PC-3 (cell line): Measurements from ENCODE around the gene GDF15. TPM values are rescaled to one million over a fixed set of nuclear protein-coding genes. Genes with fewer than 3 reads are reported as not detected.
A peak's percentile ranks its signal among the peaks of the same experiment; 100 is the strongest.

ENCODE experiments used
- ATAC-seq: fragments of 200-7000 bp; cut with Tn5 transposase; 2 replicates; pipeline ENCODE4 v1.9.1; 2020; ENCODE audit warnings: mild to moderate bottlenecking, moderate library complexity
- BruUV-seq: library from RNA; stranded (reverse); fragments of 400-500 nt; replicated peaks from 2 replicates; lab custom pipeline; 2021; lab: Mats Ljungman, UMichigan
- CTCF ChIA-PET: fragments of 300-600 bp; sonication (Branson Sonifier 250); formaldehyde crosslinking; loops from one replicate; lab custom pipeline; 2022; ENCODE audit warnings: antibody characterized with exemption; lab: Charles Lee
- POLR2A ChIA-PET: fragments of 300-600 bp; sonication (Branson Sonifier 250); formaldehyde crosslinking; loops from one replicate; lab custom pipeline; 2022; ENCODE audit warnings: antibody characterized with exemption; ENCODE audit not compliant: unreplicated experiment; lab: Charles Lee
- DNase-seq: peaks from one replicate; pipeline ENCODE4 v3.0.0-alpha.2; 2015
- H2AFZ ChIP-seq: fragments of 300-600 bp; sonication (generic); 2 replicates; pipeline ENCODE4 v1.6.0; 2016; ENCODE audit warnings: antibody characterized with exemption, low read length
- H3F3A ChIP-seq: fragments of 300-600 bp; sonication (generic); one replicate; pipeline ENCODE4 v1.6.0; 2017; ENCODE audit warnings: antibody characterized with exemption, low read length, control low read depth, mild to moderate bottlenecking; ENCODE audit not compliant: unreplicated experiment
- H3K27ac ChIP-seq: fragments of 300-600 bp; sonication (generic); 2 replicates; pipeline ENCODE4 v1.5.1; 2016; ENCODE audit warnings: mild to moderate bottlenecking, low read length
- H3K27me3 ChIP-seq: fragments of 300-600 bp; sonication (generic); 2 replicates; pipeline ENCODE4 v1.6.1; 2016; ENCODE audit warnings: low read length, mixed read lengths
- H3K36me3 ChIP-seq: fragments of 300-600 bp; sonication (generic); 2 replicates; pipeline ENCODE4 v1.6.1; 2016; ENCODE audit warnings: low read depth, mixed run types, low read length, mixed read lengths
- H3K4me1 ChIP-seq: fragments of 300-600 bp; sonication (generic); 2 replicates; pipeline ENCODE4 v1.5.1; 2016; ENCODE audit warnings: low read length; ENCODE audit not compliant: insufficient read depth
- H3K4me2 ChIP-seq: fragments of 300-600 bp; sonication (generic); 2 replicates; pipeline ENCODE4 v1.6.0; 2016; ENCODE audit warnings: low read length
- H3K4me3 ChIP-seq: fragments of 300-600 bp; sonication (generic); 2 replicates; pipeline ENCODE4 v1.5.1; 2016; ENCODE audit warnings: mild to moderate bottlenecking, low read length, mixed read lengths
- H3K79me2 ChIP-seq: fragments of 300-600 bp; sonication (generic); 2 replicates; pipeline ENCODE4 v1.6.1; 2017; ENCODE audit warnings: low read length, mixed read lengths
- H3K9ac ChIP-seq: fragments of 300-600 bp; sonication (generic); 2 replicates; pipeline ENCODE4 v1.6.0; 2016; ENCODE audit warnings: mild to moderate bottlenecking, low read length
- H3K9me2 ChIP-seq: fragments of 300-600 bp; sonication (generic); replicated peaks from 2 replicates; pipeline ENCODE4 v1.6.1; 2016; ENCODE audit warnings: mixed run types, low read length, mixed read lengths
- H3K9me3 ChIP-seq: fragments of 300-600 bp; sonication (generic); 2 replicates; pipeline ENCODE4 v1.6.1; 2016; ENCODE audit warnings: low read length, mixed read lengths
- H4K20me1 ChIP-seq: fragments of 300-600 bp; sonication (generic); 2 replicates; pipeline ENCODE4 v1.6.1; 2016; ENCODE audit warnings: low read length, mixed read lengths
- CTCF ChIP-seq: fragments of 300-600 bp; sonication (generic); conservative IDR thresholded peaks from 2 replicates; pipeline ENCODE4 v1.5.1; 2017; ENCODE audit warnings: antibody characterized with exemption, low read depth, mild to moderate bottlenecking, low read length
- EZH2 ChIP-seq: fragments of 300-600 bp; sonication (generic); IDR thresholded peaks from one replicate; pipeline ENCODE4 v1.6.1; 2017; ENCODE audit warnings: antibody characterized with exemption, mild to moderate bottlenecking, low read length; ENCODE audit not compliant: unreplicated experiment
- EZH2phosphoT487 ChIP-seq: fragments of 300-600 bp; sonication (generic); IDR thresholded peaks from 2 replicates; pipeline ENCODE4 v1.6.1; 2018; ENCODE audit warnings: mild to moderate bottlenecking, antibody characterized with exemption, low read length, borderline replicate concordance
- intact Hi-C: fragments of 100-400 bp; cut with micrococcal nuclease; formaldehyde crosslinking; loops from 2 replicates; pipeline ENCODE4 v1.9.0; 2023
- total RNA-seq: library from RNA; depleted of rRNA; stranded (reverse); fragments of >200 nt; gene quantifications from 2 replicates; pipeline ENCODE4 v1.2.3, GENCODE V29; 2014

The GDF15 gene
- total RNA-seq, 1 experiment from 2014 or later: 84.3 TPM

- DNase-seq: peak; percentile 38
- no peaks in the 10 kb centered on the region for H3K79me2 ChIP-seq
- peak overlapping the region; percentile 32; the same call in 1 of the 2 replicates for H3K4me3 ChIP-seq
- H3F3A ChIP-seq: no peaks in the 10 kb centered on the region
- ATAC-seq: peak; percentile 13
- no peak overlapping the region for H2AFZ ChIP-seq
- H3K9ac ChIP-seq: no peak overlapping the region
- ChIA-PET CTCF (no interaction called here), POLR2A (no interaction called here)
- BruUV-seq: no TSS peak
- H3K9me3 ChIP-seq: no peaks in the 10 kb centered on the region
- no peaks in the 10 kb centered on the region for H4K20me1 ChIP-seq
- TF ChIP-seq EZH2: no peak
- TF ChIP-seq EZH2phosphoT487: no peak
- TF ChIP-seq CTCF: no peak
- H3K9me2 ChIP-seq: no peaks in the 10 kb centered on the region
- no peaks in the 10 kb centered on the region for H3K4me1 ChIP-seq
- intact Hi-C loops: no loop called here
- H3K27ac ChIP-seq: no peak overlapping the region
- peak overlapping the region; percentile 56 for H3K4me2 ChIP-seq
- no peaks in the 10 kb centered on the region for H3K36me3 ChIP-seq
- H3K27me3 ChIP-seq: no peaks in the 10 kb centered on the region
Observed at GRCh38 chr19:18436671-18437490, 50.9 kb downstream of the GDF15 start.

- intact Hi-C loops: no loop called here
- BruUV-seq: no TSS peak
- peak; percentile 26 for ATAC-seq
- no peaks in the 10 kb centered on the region for H3K9me2 ChIP-seq
- peaks cover under 1% of the 10 kb centered on the region; the same call in 1 of the 2 replicates for H3K36me3 ChIP-seq
- peak; percentile 28 for DNase-seq
- no peak for TF ChIP-seq EZH2
- TF ChIP-seq EZH2phosphoT487: no peak
- no peak for TF ChIP-seq CTCF
- peak within 1 kb of the TSS; percentile 57; the same call in 1 of the 2 replicates for H2AFZ ChIP-seq
- no peaks in the 10 kb centered on the region for H3K79me2 ChIP-seq
- no peaks in the 10 kb centered on the region for H3K9me3 ChIP-seq
- no peaks in the 10 kb centered on the region for H3F3A ChIP-seq
- ChIA-PET POLR2A (no interaction called here), CTCF (no interaction called here)
- peak within 1 kb of the TSS; percentile 64 for H3K4me3 ChIP-seq
- H3K4me1 ChIP-seq: no peaks in the 10 kb centered on the region
- no peaks in the 10 kb centered on the region for H3K27me3 ChIP-seq
- H4K20me1 ChIP-seq: no peaks in the 10 kb centered on the region
- no peak within 1 kb of the TSS for H3K27ac ChIP-seq
- peak within 1 kb of the TSS; percentile 89 for H3K4me2 ChIP-seq
- no peak within 1 kb of the TSS for H3K9ac ChIP-seq
Observed at GRCh38 chr19:18437491-18438330, 51.8 kb downstream of the GDF15 start, which contains the start of gene ISYNA1. TSS of gene ISYNA1 (minus strand) at chr19:18438133. CDS start at chr19:18437979, 154 bp downstream.
